ENCODE results near the gene SF3B2.

SF3B2 gene

GRCh38 chr11:66051371-66051765 is 796 bp upstream of the SF3B2 start:
- peak overlapping the region; percentile 92 for H3K27ac ChIP-seq
- peak overlapping the region; percentile 98 for H3K4me3 ChIP-seq
- no peak for DNase-seq (ENCODE audit: low read depth, low spot score)

GRCh38 chr11:66052664-66052982 is 459 bp downstream of the SF3B2 start:
- no peak for DNase-seq (ENCODE audit: low read depth, low spot score)
- no peak for TF ChIP-seq FOXP2 (optimal IDR thresholded peaks at IDR 0.05; ENCODE audit: control extremely low read depth, extremely low read length, insufficient read depth)
- no peak for TF ChIP-seq POLR2AphosphoS5 (IDR thresholded peaks at IDR 0.05; ENCODE audit: borderline replicate concordance, low read depth, low read length)
- no peak for TF ChIP-seq EZH2 (IDR thresholded peaks at IDR 0.05)
- no peaks in the 10 kb centered on the region for H3K9me3 ChIP-seq (ENCODE audit: low read depth, low read length)
- peak overlapping the region; percentile 93 for H3K9ac ChIP-seq (ENCODE audit: insufficient read length)
- peak overlapping the region; percentile 98 for H3K4me3 ChIP-seq
- peaks cover 40% of the 10 kb centered on the region for H3K36me3 ChIP-seq (ENCODE audit: insufficient read depth, low read length)
- H3K27ac ChIP-seq = peak overlapping the region; percentile 58

More at GRCh38 chr11:66051371-66051765, 796 bp upstream of the SF3B2 start:
- TF ChIP-seq POLR2AphosphoS5 (IDR thresholded peaks at IDR 0.05; ENCODE audit: borderline replicate concordance, low read depth, low read length) (no peak), FOXP2 (optimal IDR thresholded peaks at IDR 0.05; ENCODE audit: control extremely low read depth, extremely low read length, insufficient read depth) (no peak), EZH2 (IDR thresholded peaks at IDR 0.05) (no peak)
- peaks cover 28% of the 10 kb centered on the region for H3K36me3 ChIP-seq (ENCODE audit: insufficient read depth, low read length)
- peak overlapping the region; percentile 91 for H3K9ac ChIP-seq (ENCODE audit: insufficient read length)
- no peaks in the 10 kb centered on the region for H3K9me3 ChIP-seq (ENCODE audit: low read depth, low read length)

- no peak for TF ChIP-seq FOXP2 (optimal IDR thresholded peaks at IDR 0.05; ENCODE audit: control extremely low read depth, extremely low read length, insufficient read depth)
- no peak for TF ChIP-seq POLR2AphosphoS5 (IDR thresholded peaks at IDR 0.05; ENCODE audit: borderline replicate concordance, low read depth, low read length)
- TF ChIP-seq EZH2 (IDR thresholded peaks at IDR 0.05) = no peak
- Histone ChIP-seq H3K4me3 (no peak overlapping the region), H3K36me3 (ENCODE audit: insufficient read depth, low read length) (peaks cover 62% of the 10 kb centered on the region), H3K27ac (no peak overlapping the region), H3K9ac (ENCODE audit: insufficient read length) (no peak overlapping the region), H3K9me3 (ENCODE audit: low read depth, low read length) (no peaks in the 10 kb centered on the region)
- DNase-seq (ENCODE audit: low read depth, low spot score) = no peak
These were observed 2.9 kb downstream of the SF3B2 start for GRCh38 chr11:66055021-66055420.

- Histone ChIP-seq H3K4me3 (no peak overlapping the region), H3K9me3 (ENCODE audit: low read depth, low read length) (no peaks in the 10 kb centered on the region), H3K27ac (no peak overlapping the region), H3K36me3 (ENCODE audit: insufficient read depth, low read length) (peaks cover 77% of the 10 kb centered on the region), H3K9ac (ENCODE audit: insufficient read length) (no peak overlapping the region)
- no peak for DNase-seq (ENCODE audit: low read depth, low spot score)
- TF ChIP-seq FOXP2 (optimal IDR thresholded peaks at IDR 0.05; ENCODE audit: control extremely low read depth, extremely low read length, insufficient read depth) = no peak
- no peak; the same call in 1 of the 2 replicates for TF ChIP-seq POLR2AphosphoS5 (IDR thresholded peaks at IDR 0.05; ENCODE audit: borderline replicate concordance, low read depth, low read length)
- no peak for TF ChIP-seq EZH2 (IDR thresholded peaks at IDR 0.05)
These were observed 4.3 kb downstream of the SF3B2 start for GRCh38 chr11:66056501-66056900.

- no peak overlapping the region for H3K27ac ChIP-seq
- TF ChIP-seq EZH2 (IDR thresholded peaks at IDR 0.05) (no peak), POLR2AphosphoS5 (IDR thresholded peaks at IDR 0.05; ENCODE audit: borderline replicate concordance, low read depth, low read length) (no peak), FOXP2 (optimal IDR thresholded peaks at IDR 0.05; ENCODE audit: control extremely low read depth, extremely low read length, insufficient read depth) (no peak)
- DNase-seq (ENCODE audit: low read depth, low spot score) = no peak
- no peaks in the 10 kb centered on the region for H3K9me3 ChIP-seq (ENCODE audit: low read depth, low read length)
- H3K4me3 ChIP-seq = no peak overlapping the region
- H3K9ac ChIP-seq (ENCODE audit: insufficient read length) = no peak overlapping the region
- H3K36me3 ChIP-seq (ENCODE audit: insufficient read depth, low read length) = peaks cover 96% of the 10 kb centered on the region
These were observed 8.0 kb downstream of the SF3B2 start for GRCh38 chr11:66059966-66060680.

- Histone ChIP-seq H3K9me3 (ENCODE audit: low read depth, low read length) (no peaks in the 10 kb centered on the region), H3K36me3 (ENCODE audit: insufficient read depth, low read length) (peaks cover 94% of the 10 kb centered on the region), H3K27ac (no peak overlapping the region), H3K9ac (ENCODE audit: insufficient read length) (no peak overlapping the region), H3K4me3 (no peak overlapping the region)
- TF ChIP-seq FOXP2 (optimal IDR thresholded peaks at IDR 0.05; ENCODE audit: control extremely low read depth, extremely low read length, insufficient read depth) (no peak), EZH2 (IDR thresholded peaks at IDR 0.05) (no peak), POLR2AphosphoS5 (IDR thresholded peaks at IDR 0.05; ENCODE audit: borderline replicate concordance, low read depth, low read length) (no peak)
- DNase-seq (ENCODE audit: low read depth, low spot score) = no peak
These were observed 9.1 kb downstream of the SF3B2 start for GRCh38 chr11:66061268-66061667.

GRCh38 chr11:66062408-66062807 is 10.2 kb downstream of the SF3B2 start:
- Histone ChIP-seq H3K36me3 (ENCODE audit: insufficient read depth, low read length) (peaks cover 94% of the 10 kb centered on the region), H3K4me3 (no peak overlapping the region), H3K27ac (peak overlapping the region; percentile 3; the same call in 1 of the 2 replicates), H3K9me3 (ENCODE audit: low read depth, low read length) (no peaks in the 10 kb centered on the region), H3K9ac (ENCODE audit: insufficient read length) (no peak overlapping the region)
- DNase-seq (ENCODE audit: low read depth, low spot score) = no peak
- TF ChIP-seq EZH2 (IDR thresholded peaks at IDR 0.05) = no peak
- no peak for TF ChIP-seq FOXP2 (optimal IDR thresholded peaks at IDR 0.05; ENCODE audit: control extremely low read depth, extremely low read length, insufficient read depth)
- TF ChIP-seq POLR2AphosphoS5 (IDR thresholded peaks at IDR 0.05; ENCODE audit: borderline replicate concordance, low read depth, low read length) = no peak

GRCh38 chr11:66063900-66064299 is 11.7 kb downstream of the SF3B2 start:
- peaks cover 96% of the 10 kb centered on the region for H3K36me3 ChIP-seq (ENCODE audit: insufficient read depth, low read length)
- H3K4me3 ChIP-seq = no peak overlapping the region
- DNase-seq (ENCODE audit: low read depth, low spot score) = no peak
- H3K9ac ChIP-seq (ENCODE audit: insufficient read length) = no peak overlapping the region
- no peaks in the 10 kb centered on the region for H3K9me3 ChIP-seq (ENCODE audit: low read depth, low read length)
- H3K27ac ChIP-seq = no peak overlapping the region
- TF ChIP-seq POLR2AphosphoS5 (IDR thresholded peaks at IDR 0.05; ENCODE audit: borderline replicate concordance, low read depth, low read length) = no peak
- no peak for TF ChIP-seq FOXP2 (optimal IDR thresholded peaks at IDR 0.05; ENCODE audit: control extremely low read depth, extremely low read length, insufficient read depth)
- no peak for TF ChIP-seq EZH2 (IDR thresholded peaks at IDR 0.05)

- Histone ChIP-seq H3K9ac (ENCODE audit: insufficient read length) (no peak overlapping the region), H3K4me3 (no peak overlapping the region), H3K9me3 (ENCODE audit: low read depth, low read length) (no peaks in the 10 kb centered on the region), H3K36me3 (ENCODE audit: insufficient read depth, low read length) (peaks cover 92% of the 10 kb centered on the region), H3K27ac (no peak overlapping the region)
- DNase-seq (ENCODE audit: low read depth, low spot score) = no peak
- TF ChIP-seq FOXP2 (optimal IDR thresholded peaks at IDR 0.05; ENCODE audit: control extremely low read depth, extremely low read length, insufficient read depth) = no peak
- no peak for TF ChIP-seq POLR2AphosphoS5 (IDR thresholded peaks at IDR 0.05; ENCODE audit: borderline replicate concordance, low read depth, low read length)
- TF ChIP-seq EZH2 (IDR thresholded peaks at IDR 0.05) = no peak
These were observed 12.4 kb downstream of the SF3B2 start for GRCh38 chr11:66064571-66064970.

Data from SK-N-MC (cell line).